GM10266 (cell line): Measurements from ENCODE around the gene TGM6.

ENCODE experiments used
- DNase-seq: peaks from one replicate; pipeline ENCODE4 v3.0.0; 2012; ENCODE audit errors: extremely low spot score
- CTCF ChIP-seq: IDR thresholded peaks from 2 replicates; pipeline ENCODE4 v1.5.1; 2012; ENCODE audit warnings: mild to moderate bottlenecking, low read depth; ENCODE audit not compliant: control insufficient read depth, insufficient read depth; ENCODE audit errors: missing control alignments

The TGM6 gene

GRCh38 chr20:2451422-2451821, 70.7 kb downstream of the TGM6 start:
- no peak for DNase-seq
- no peak for TF ChIP-seq CTCF

- DNase-seq = peak; percentile 52
- peak; percentile 83 for TF ChIP-seq CTCF
These were observed 71.4 kb downstream of the TGM6 start for GRCh38 chr20:2451939-2452732.

GRCh38 chr20:2453792-2454191, 73.1 kb downstream of the TGM6 start:
- no peak for TF ChIP-seq CTCF
- DNase-seq = no peak

GRCh38 chr20:2455771-2456497, 75.2 kb downstream of the TGM6 start:
- TF ChIP-seq CTCF = no peak
- DNase-seq = no peak

- no peak for TF ChIP-seq CTCF
- no peak for DNase-seq
These were observed 78.3 kb downstream of the TGM6 start for GRCh38 chr20:2458919-2459499.

GRCh38 chr20:2459981-2460751, 79.5 kb downstream of the TGM6 start:
- DNase-seq = no peak
- TF ChIP-seq CTCF = no peak
